GM19463 (cell line): ENCODE measurements around the gene NAT9.

ENCODE experiments used
- ATAC-seq: cut with Tn5 transposase; IDR thresholded peaks from one replicate; pipeline ENCODE4 v1.9.1; 2021; ENCODE audit warnings: mild to moderate bottlenecking, moderate library complexity; ENCODE audit not compliant: unreplicated experiment

Gene NAT9

DNA sequence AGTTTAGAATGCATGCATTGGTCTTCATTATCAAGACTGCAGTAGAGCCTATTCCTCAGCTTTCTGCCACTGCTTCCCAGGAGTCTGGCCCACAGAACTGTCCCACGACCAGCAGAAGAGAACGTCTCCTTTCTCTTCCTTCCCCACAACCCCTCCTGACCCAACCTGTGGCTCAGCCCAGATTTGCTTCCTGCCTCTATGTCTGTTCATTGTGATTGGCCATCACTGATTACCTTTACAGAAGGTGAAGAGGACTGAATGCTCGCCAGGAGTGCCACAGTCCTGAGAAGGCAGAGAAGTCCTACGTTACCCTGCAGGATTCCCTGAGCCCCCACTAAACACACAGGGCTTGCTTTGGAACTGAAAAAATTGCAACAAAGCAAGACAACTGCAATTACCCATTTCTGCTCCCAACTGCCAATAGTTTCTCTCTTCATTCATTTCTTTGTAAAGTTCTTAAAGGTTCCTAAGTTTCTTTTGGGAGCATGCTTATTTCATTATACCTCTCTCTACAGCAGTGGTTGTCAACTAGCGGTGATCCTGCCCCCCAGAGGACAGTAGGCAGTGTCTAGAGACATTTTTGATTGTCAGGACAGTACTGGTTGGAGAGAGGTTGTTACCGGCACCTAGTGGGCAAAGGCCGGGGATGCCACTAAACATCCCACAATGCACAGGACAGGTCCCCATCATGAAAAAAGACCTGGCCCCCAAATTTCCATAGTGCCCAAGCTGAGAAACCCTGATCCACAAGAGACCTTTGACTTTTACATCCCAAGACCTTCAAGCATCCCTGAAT, 4.5 kb upstream of the NAT9 start:
- ATAC-seq = no peak

- peak; percentile 33 for ATAC-seq
These were observed 3.8 kb upstream of the NAT9 start for GRCh38 chr17:74779948-74780400.

- ATAC-seq = no peak
These were observed 3.4 kb upstream of the NAT9 start for GRCh38 chr17:74779501-74779900.

DNA sequence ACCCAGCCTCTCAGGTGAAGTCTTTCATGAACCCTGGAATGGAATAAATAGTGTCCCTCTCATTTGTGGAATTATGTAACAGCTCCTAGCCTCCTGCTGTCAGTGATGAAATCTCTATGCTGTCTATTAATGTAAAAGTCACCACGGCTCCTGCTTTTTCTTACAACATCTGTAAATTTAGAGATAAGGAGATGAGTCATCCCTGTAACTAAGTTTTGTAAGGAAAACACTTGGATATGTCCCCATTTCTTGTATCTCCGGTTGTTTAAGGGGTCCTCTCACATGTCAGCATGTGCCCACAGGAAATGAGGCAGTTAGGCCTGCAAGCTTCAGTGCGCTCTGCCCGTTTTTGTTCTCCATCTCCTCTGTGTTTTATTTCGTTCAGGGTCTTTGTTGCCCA, 2.8 kb upstream of the NAT9 start:
- no peak for ATAC-seq

GRCh38 chr17:74777901-74778515, 1.9 kb upstream of the NAT9 start:
- no peak for ATAC-seq

DNA sequence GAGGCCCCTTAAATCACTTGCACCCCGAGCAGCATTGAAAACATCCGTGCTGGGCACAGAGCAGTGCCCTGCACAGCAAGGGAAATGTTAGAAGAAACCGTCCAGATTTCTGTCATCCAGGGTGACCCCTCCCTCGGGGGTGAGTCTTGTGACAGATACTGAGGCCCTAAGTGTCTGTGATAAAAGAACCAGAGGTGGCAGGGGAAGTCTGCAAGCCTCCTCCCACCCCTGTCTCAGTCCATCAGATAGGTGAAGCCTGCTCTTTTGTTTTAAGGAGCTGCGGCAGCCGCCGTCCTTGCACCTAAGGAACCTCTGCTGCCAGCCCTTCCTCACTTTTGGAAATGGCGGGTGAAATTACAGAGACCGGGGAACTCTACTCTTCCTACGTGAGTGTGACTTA, 845 bp upstream of the NAT9 start:
- no peak for ATAC-seq

- no peak for ATAC-seq
These were observed 619 bp downstream of the NAT9 start for GRCh38 chr17:74775409-74776043.

GRCh38 chr17:74773871-74774286, 2.3 kb downstream of the NAT9 start:
- ATAC-seq = no peak

GRCh38 chr17:74773414-74773813, 2.7 kb downstream of the NAT9 start:
- ATAC-seq = no peak

DNA sequence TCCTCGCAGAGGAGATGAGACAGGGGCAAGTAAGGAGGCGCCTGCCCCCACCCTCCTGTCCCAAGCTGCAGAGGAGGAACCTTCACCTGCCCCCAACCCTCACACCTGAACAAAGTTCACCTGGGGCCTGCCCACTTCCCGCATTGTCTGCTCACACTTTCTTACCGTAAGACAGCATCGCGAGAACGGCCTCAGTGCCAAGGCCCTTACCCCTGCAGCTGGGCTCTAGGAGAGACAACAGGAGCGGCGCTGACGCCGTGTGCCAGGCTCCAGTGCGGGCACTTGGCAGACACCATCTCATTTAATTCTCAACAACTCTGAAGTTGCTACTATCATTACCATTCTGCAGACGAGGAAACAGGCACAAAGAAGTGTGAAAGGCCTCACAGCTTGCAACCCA, 4.1 kb downstream of the NAT9 start:
- ATAC-seq = no peak

GRCh38 chr17:74771319-74771914, 4.7 kb downstream of the NAT9 start:
- ATAC-seq = no peak

DNA sequence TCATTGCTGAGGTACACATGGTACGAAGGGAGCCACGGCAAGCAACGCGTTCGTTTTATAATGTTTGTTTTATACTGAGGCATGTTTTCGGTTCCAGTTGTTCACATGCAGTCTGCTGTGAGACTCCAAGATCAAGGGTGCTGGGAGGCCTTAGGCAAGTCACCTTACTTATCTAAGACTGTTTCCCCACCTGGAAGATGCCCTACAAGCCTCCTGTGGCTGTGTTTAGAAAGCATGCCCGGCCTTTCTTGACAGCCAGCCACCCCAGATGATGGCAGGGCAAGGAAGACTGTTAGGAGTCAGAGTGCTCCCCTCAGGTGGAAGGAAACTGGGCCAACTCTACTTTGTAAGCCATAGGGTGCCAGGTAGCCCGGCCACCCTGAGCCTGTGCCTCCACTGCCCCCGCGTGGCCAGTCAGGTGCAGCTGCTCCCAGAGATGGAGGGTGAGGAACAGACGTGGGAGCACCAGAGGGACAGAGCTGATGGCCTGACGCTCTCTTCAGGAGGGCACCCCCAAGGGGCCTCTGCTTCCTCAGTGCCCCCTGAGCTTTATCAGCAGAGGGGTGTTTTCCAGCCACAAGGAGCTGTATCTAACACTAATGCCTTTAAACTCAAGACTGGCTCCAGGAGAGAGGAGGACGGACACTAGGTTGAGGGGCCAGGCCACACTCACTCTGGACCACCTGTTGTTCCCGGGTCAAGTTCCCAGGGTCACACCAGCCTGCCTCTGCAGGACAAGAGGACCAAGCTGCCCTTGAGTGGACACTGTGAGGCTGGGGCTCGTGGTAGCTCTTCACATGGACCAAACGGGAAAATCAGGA, 5.4 kb downstream of the NAT9 start:
- ATAC-seq = no peak

- no peak for ATAC-seq
These were observed 6.2 kb downstream of the NAT9 start for GRCh38 chr17:74769856-74770497.

GRCh38 chr17:74769266-74769855, 6.8 kb downstream of the NAT9 start:
- no peak for ATAC-seq

DNA sequence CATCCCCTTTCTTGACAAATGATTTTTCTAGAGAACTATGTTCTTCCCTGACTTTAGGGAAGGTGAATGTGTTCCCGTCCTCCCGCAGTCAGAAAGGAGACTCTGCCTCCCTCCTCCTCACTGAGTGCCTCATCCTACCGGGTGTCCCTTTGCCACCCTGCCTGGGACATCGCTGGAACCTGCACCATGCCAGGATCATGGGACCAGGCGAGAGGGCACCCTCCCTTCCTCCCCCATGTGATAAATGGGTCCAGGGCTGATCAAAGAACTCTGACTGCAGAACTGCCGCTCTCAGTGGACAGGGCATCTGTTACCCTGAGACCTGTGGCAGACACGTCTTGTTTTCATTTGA, 7.4 kb downstream of the NAT9 start:
- no peak for ATAC-seq

GRCh38 chr17:74768069-74768762, 7.9 kb downstream of the NAT9 start:
- ATAC-seq = no peak

- ATAC-seq = no peak
These were observed 9.0 kb downstream of the NAT9 start for GRCh38 chr17:74767111-74767516.

GRCh38 chr17:74766413-74766812, 9.7 kb downstream of the NAT9 start:
- no peak for ATAC-seq

DNA sequence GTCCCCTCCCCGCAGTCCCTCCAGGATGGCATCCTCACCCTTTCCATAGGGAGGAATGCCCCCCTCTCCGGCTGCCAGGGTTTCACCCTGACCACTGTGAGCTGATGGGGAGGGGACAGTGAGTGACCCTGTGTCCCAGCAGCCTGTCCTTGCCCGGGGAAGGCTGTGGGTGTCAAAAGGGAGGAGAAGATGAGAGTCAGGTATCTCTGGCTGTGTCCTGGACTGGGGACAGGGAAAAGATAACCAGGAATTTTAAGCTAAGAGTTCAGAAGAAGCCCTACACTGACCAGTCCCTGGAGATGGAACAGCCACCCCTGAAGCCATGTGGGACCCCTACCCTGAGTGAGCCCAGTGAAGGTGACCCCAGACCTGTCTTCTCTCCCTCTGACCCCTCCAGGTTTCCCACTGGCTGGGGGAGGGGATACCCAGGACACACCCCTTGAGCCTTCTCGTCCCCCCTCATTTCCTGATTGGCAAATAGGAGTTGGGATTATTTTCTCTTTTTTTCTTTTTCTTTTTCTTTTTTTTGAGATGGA, 11.3 kb downstream of the NAT9 start:
- ATAC-seq = no peak
